ENCODE measurements around the gene SPTBN1. TPM values are rescaled to one million over a fixed set of nuclear protein-coding genes. Genes with fewer than 3 reads are reported as not detected.
A peak's percentile ranks its signal among the peaks of the same experiment; 100 is the strongest.

SPTBN1 gene
- total and polyA plus RNA-seq, 2 of the 13 experiments (the other 11 are each of a cell fraction or from before 2014, with no cell fraction given), result 123 to 299 TPM

DNA sequence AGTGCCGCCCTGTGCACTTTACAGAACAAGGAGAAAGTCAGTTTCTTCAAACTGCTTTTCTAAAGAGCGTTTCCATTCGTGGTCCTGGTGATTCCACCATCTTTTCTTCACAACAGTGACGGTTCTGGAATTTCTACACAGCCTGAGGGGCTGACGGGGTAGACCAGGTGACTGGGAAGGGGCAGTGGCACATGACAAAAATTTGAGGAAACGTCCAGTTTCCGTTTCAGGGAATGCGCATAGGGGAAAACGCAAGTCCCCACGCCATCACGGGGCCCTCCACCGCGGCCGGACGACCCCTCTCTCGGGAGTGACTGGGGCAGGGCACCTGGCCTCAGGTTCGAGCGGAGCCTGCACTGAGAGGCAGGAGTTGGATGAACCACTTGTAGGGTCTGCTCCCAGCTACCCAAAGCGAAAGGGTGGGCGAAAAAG, 980 bp upstream of the SPTBN1 start (continued):
- TF ChIP-seq USF2 (IDR thresholded peaks at IDR 0.05; ENCODE audit: low read depth, low read length) (no peak), USF2 (CRISPR knock-in tag; IDR thresholded peaks at IDR 0.05; ENCODE audit: borderline replicate concordance) (peak; percentile 54; the same call in 1 of the 2 replicates), ZNF264 (CRISPR knock-in tag; IDR thresholded peaks at IDR 0.05) (0 out of 2 replicates have a peak, but pooled peaks have one; percentile 15), ZNF256 (CRISPR knock-in tag; conservative IDR thresholded peaks at IDR 0.05) (peak; percentile 87; the same call in 1 of the 2 replicates), ARID4A (CRISPR knock-in tag; IDR thresholded peaks at IDR 0.05; ENCODE audit: borderline replicate concordance) (peak; percentile 4; the same call in 1 of the 2 replicates), ZNF253 (CRISPR knock-in tag; IDR thresholded peaks at IDR 0.05; ENCODE audit: borderline replicate concordance) (peak; percentile 65; the same call in 1 of the 2 replicates), ETV5 (CRISPR knock-in tag; IDR thresholded peaks at IDR 0.05; ENCODE audit: borderline replicate concordance) (peak; percentile 40; the same call in 1 of the 2 replicates), MBD4 (IDR thresholded peaks at IDR 0.05; ENCODE audit: borderline replicate concordance, low read length) (0 out of 2 replicates have a peak, but pooled peaks have one; percentile 26), PRMT3 (CRISPR knock-in tag; IDR thresholded peaks at IDR 0.05; ENCODE audit: borderline replicate concordance, low read depth) (no peak), HDAC2 (CRISPR knock-in tag; IDR thresholded peaks at IDR 0.05) (no peak), FOXC1 (CRISPR knock-in tag; IDR thresholded peaks at IDR 0.05; ENCODE audit: borderline replicate concordance) (0 out of 2 replicates have a peak, but pooled peaks have one; percentile 2), GPN1 (CRISPR knock-in tag; IDR thresholded peaks at IDR 0.05; ENCODE audit: borderline replicate concordance) (no peak), AGO2 (optimal IDR thresholded peaks at IDR 0.05; ENCODE audit: low read depth, low read length) (peak; percentile 83), ZNF44 (CRISPR knock-in tag; IDR thresholded peaks at IDR 0.05) (0 out of 2 replicates have a peak, but pooled peaks have one; percentile 30), CTCF (CRISPR knock-in tag; IDR thresholded peaks at IDR 0.05) (0 out of 2 replicates have a peak, but pooled peaks have one; percentile 2), PHF8 (CRISPR knock-in tag; IDR thresholded peaks at IDR 0.05) (peak; percentile 37), KLF16 (CRISPR knock-in tag; IDR thresholded peaks at IDR 0.05) (peak in 1 of 2 experiments; percentile 56; a peak in 1 of 4 replicates), PAX8 (CRISPR knock-in tag; IDR thresholded peaks at IDR 0.05; ENCODE audit: borderline replicate concordance) (0 out of 2 replicates have a peak, but pooled peaks have one; percentile 38)
- TF ChIP-seq, protein P1, sequence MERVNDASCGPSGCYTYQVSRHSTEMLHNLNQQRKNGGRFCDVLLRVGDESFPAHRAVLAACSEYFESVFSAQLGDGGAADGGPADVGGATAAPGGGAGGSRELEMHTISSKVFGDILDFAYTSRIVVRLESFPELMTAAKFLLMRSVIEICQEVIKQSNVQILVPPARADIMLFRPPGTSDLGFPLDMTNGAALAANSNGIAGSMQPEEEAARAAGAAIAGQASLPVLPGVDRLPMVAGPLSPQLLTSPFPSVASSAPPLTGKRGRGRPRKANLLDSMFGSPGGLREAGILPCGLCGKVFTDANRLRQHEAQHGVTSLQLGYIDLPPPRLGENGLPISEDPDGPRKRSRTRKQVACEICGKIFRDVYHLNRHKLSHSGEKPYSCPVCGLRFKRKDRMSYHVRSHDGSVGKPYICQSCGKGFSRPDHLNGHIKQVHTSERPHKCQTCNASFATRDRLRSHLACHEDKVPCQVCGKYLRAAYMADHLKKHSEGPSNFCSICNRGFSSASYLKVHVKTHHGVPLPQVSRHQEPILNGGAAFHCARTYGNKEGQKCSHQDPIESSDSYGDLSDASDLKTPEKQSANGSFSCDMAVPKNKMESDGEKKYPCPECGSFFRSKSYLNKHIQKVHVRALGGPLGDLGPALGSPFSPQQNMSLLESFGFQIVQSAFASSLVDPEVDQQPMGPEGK (CRISPR knock-in tag; IDR thresholded peaks at IDR 0.05), result peak; percentile 44
